ENCODE data around the gene PACSIN2. TPM values are rescaled to one million over a fixed set of nuclear protein-coding genes. Genes with fewer than 3 reads are reported as not detected.
"Not testable (repeated sequence)": the region's sequence is repeated elsewhere in the genome, so short reads cannot be mapped to it uniquely, and the experiment has no call there.

Gene PACSIN2
- total RNA-seq, 3 donors from 2014 or later = 132 to 184 (median 152) TPM

GRCh38 chr22:43000441-43001175, 14.3 kb downstream of the PACSIN2 start:
- Histone ChIP-seq H3K9me3 (no peaks in the 10 kb centered on the region), H3K4me3 (no peak overlapping the region), H3K4me1 (ENCODE audit: low read depth) (peaks cover 68% of the 10 kb centered on the region), H3K36me3 (ENCODE audit: low read depth) (no peaks in the 10 kb centered on the region)
- peak in 1 of 3 donors; percentile 12 for DNase-seq
- intact Hi-C loops (cut with DNase I, micrococcal nuclease) = no loop called here
- TF ChIP-seq CTCF (IDR thresholded peaks at IDR 0.05) = no peak
- ATAC-seq = no peak

GRCh38 chr22:42997582-42998090, 17.3 kb downstream of the PACSIN2 start:
- DNase-seq = peak in 1 of 3 donors; percentile 16
- H3K4me3 ChIP-seq = no peak overlapping the region
- H3K9me3 ChIP-seq = no peaks in the 10 kb centered on the region
- intact Hi-C loops (cut with DNase I, micrococcal nuclease) = no loop called here
- no peak for TF ChIP-seq CTCF (IDR thresholded peaks at IDR 0.05)
- no peak for ATAC-seq
- no peaks in the 10 kb centered on the region for H3K36me3 ChIP-seq (ENCODE audit: low read depth)
- peaks cover 63% of the 10 kb centered on the region for H3K4me1 ChIP-seq (ENCODE audit: low read depth)

- ATAC-seq = no peak
- no peak for TF ChIP-seq CTCF (IDR thresholded peaks at IDR 0.05)
- H3K4me1 ChIP-seq (ENCODE audit: low read depth) = peaks cover 55% of the 10 kb centered on the region
- no peak overlapping the region for H3K4me3 ChIP-seq
- peak in 1 of 3 donors; percentile 32 for DNase-seq
- no peaks in the 10 kb centered on the region for H3K9me3 ChIP-seq
- intact Hi-C loops (cut with DNase I, micrococcal nuclease) = no loop called here
- H3K36me3 ChIP-seq (ENCODE audit: low read depth) = no peaks in the 10 kb centered on the region
These were observed 18.1 kb downstream of the PACSIN2 start for GRCh38 chr22:42996646-42997365.

GRCh38 chr22:42995654-42996053, 19.3 kb downstream of the PACSIN2 start:
- intact Hi-C loops (cut with DNase I, micrococcal nuclease); H3K9me3 ChIP-seq; DNase-seq; ATAC-seq; H3K36me3 ChIP-seq (ENCODE audit: low read depth); H3K4me3 ChIP-seq: not testable (repeated sequence)
- peaks cover 53% of the 10 kb centered on the region for H3K4me1 ChIP-seq (ENCODE audit: low read depth)

- DNase-seq (peak in 2 of 3 donors; percentile 72 to 81), ATAC-seq (peak; percentile 85)
- TF ChIP-seq CTCF (IDR thresholded peaks at IDR 0.05) = no peak
- Histone ChIP-seq H3K4me3 (no peak overlapping the region), H3K9me3 (no peaks in the 10 kb centered on the region), H3K4me1 (ENCODE audit: low read depth) (peaks cover 59% of the 10 kb centered on the region), H3K36me3 (ENCODE audit: low read depth) (no peaks in the 10 kb centered on the region)
- intact Hi-C loops (cut with DNase I, micrococcal nuclease) = no loop called here
These were observed 19.9 kb downstream of the PACSIN2 start for GRCh38 chr22:42994917-42995562.

Measured in mucosa of descending colon (tissue), 3 donors.